Right lobe of liver (tissue), 4 donors: Measurements from ENCODE around the gene TMEM87A.

Experiments used
- CTCF ChIP-seq, 4 donors: fragments of 200-600 bp in 3 of 4; fragments of 450-650 bp in 1 of 4; IDR thresholded peaks; one replicate each; pipeline versions ENCODE4 v1.5.1 to v1.8.0; 2016 to 2022; ENCODE audit warnings: antibody characterized with exemption in 4 of 4, mild to moderate bottlenecking in 2 of 4
- POLR2A ChIP-seq: fragments of 450-650 bp; IDR thresholded peaks from one replicate; pipeline ENCODE4 v1.6.1; 2017; ENCODE audit warnings: antibody characterized with exemption, mild to moderate bottlenecking
- donor health status: DM: no; HTN: no; CAD: no.
- donor health status: DM: no; HTN: no; CAD: no.
- donor health status: DM: no; HTN: yes; CAD: no.

- no peak for TF ChIP-seq CTCF (IDR thresholded peaks at IDR 0.05)
- no peak for TF ChIP-seq POLR2A
Observed at GRCh38 chr15:42313463-42313862, 40.2 kb upstream of the TMEM87A start.
